Smooth muscle cell (in vitro differentiated cells): ENCODE results near the gene VRTN. TPM values are rescaled to one million over a fixed set of nuclear protein-coding genes. Genes with fewer than 3 reads are reported as not detected.
A peak's percentile ranks its signal among the peaks of the same experiment; 100 is the strongest.

Source experiments
- DNase-seq: peaks from one replicate; lab custom pipeline; 2025; ENCODE audit not compliant: unreplicated experiment; lab: John Stamatoyannopoulos, UW
- H2AFZ ChIP-seq: fragments of 200-600 bp; sonication (generic); 2 replicates; pipeline ENCODE4 v1.6.0; 2016; ENCODE audit warnings: antibody characterized with exemption, low read depth, mild to moderate bottlenecking
- H3F3A ChIP-seq: fragments of 200-600 bp; sonication (generic); 2 replicates; pipeline ENCODE4 v1.6.0; 2017; ENCODE audit warnings: antibody characterized with exemption, low read depth
- H3K27ac ChIP-seq: fragments of 200-600 bp; sonication (generic); 2 replicates; pipeline ENCODE4 v1.5.1; 2016; ENCODE audit warnings: low read depth, mild to moderate bottlenecking
- H3K27me3 ChIP-seq: fragments of 200-600 bp; sonication (generic); 2 replicates; pipeline ENCODE4 v1.6.1; 2016; ENCODE audit warnings: low read depth, mild to moderate bottlenecking
- H3K36me3 ChIP-seq: fragments of 200-600 bp; sonication (generic); 2 replicates; pipeline ENCODE4 v1.5.1; 2016; ENCODE audit warnings: low read depth
- H3K4me1 ChIP-seq: fragments of 200-600 bp; sonication (generic); 2 replicates; pipeline ENCODE4 v1.5.1; 2016; ENCODE audit warnings: low read depth
- H3K4me2 ChIP-seq: fragments of 200-600 bp; sonication (generic); 2 replicates; pipeline ENCODE4 v1.6.0; 2016; ENCODE audit warnings: mild to moderate bottlenecking
- H3K4me3 ChIP-seq: fragments of 200-600 bp; sonication (generic); 2 replicates; pipeline ENCODE4 v1.5.1; 2016; ENCODE audit warnings: mild to moderate bottlenecking
- H3K79me2 ChIP-seq: fragments of 200-600 bp; sonication (generic); 2 replicates; pipeline ENCODE4 v1.6.0; 2016; ENCODE audit warnings: low read depth, mild to moderate bottlenecking
- H3K9ac ChIP-seq: fragments of 200-600 bp; sonication (generic); 2 replicates; pipeline ENCODE4 v1.6.0; 2016; ENCODE audit warnings: low read depth
- H3K9me3 ChIP-seq: fragments of 200-600 bp; sonication (generic); replicated peaks from 2 replicates; pipeline ENCODE4 v1.5.1; 2016; ENCODE audit warnings: low read depth
- H4K20me1 ChIP-seq: fragments of 200-600 bp; sonication (generic); 2 replicates; pipeline ENCODE4 v1.6.0; 2016; ENCODE audit warnings: low read depth
- WGBS: methylation state at CpG from one replicate; pipeline ENCODE4 v1.1.7; 2016; ENCODE audit warnings: low lambda C conversion rate; 5-methylcytosine and 5-hydroxymethylcytosine counted together
- polyA plus RNA-seq: library from polyadenylated mRNA; unstranded; fragments of >200 nt; fragmentation: Nextera tagmentation; extraction: Ambion mirVana; gene quantifications from 2 replicates; pipeline ENCODE4 v1.2.1, GENCODE V29; 2016
- total RNA-seq: library from RNA; depleted of rRNA; stranded (reverse); fragments of >200 nt; gene quantifications from 2 replicates; pipeline ENCODE4 v1.2.3, GENCODE V29; 2014
- TF ChIP-seq, protein P1 (sequence below): fragments of 200-600 bp; sonication (generic); IDR thresholded peaks from 2 replicates; pipeline ENCODE4 v1.5.1; 2017; ENCODE audit warnings: borderline replicate concordance, mild to moderate bottlenecking, antibody characterized with exemption; ENCODE audit not compliant: insufficient read depth, poor library complexity, severe bottlenecking

Gene VRTN
- total and polyA plus RNA-seq, 2 experiments from 2014 or later, result not detected

GRCh38 chr14:74358176-74358829 is 10.0 kb downstream of the VRTN start:
- no peak for DNase-seq

GRCh38 chr14:74360163-74360562 is 11.9 kb downstream of the VRTN start:
- TF ChIP-seq, protein P1, sequence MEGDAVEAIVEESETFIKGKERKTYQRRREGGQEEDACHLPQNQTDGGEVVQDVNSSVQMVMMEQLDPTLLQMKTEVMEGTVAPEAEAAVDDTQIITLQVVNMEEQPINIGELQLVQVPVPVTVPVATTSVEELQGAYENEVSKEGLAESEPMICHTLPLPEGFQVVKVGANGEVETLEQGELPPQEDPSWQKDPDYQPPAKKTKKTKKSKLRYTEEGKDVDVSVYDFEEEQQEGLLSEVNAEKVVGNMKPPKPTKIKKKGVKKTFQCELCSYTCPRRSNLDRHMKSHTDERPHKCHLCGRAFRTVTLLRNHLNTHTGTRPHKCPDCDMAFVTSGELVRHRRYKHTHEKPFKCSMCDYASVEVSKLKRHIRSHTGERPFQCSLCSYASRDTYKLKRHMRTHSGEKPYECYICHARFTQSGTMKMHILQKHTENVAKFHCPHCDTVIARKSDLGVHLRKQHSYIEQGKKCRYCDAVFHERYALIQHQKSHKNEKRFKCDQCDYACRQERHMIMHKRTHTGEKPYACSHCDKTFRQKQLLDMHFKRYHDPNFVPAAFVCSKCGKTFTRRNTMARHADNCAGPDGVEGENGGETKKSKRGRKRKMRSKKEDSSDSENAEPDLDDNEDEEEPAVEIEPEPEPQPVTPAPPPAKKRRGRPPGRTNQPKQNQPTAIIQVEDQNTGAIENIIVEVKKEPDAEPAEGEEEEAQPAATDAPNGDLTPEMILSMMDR, result no peak
- Histone ChIP-seq H3K4me2 (no peak overlapping the region), H3K4me3 (no peak overlapping the region), H3K9me3 (no peaks in the 10 kb centered on the region), H3K36me3 (no peaks in the 10 kb centered on the region), H3K27me3 (peaks cover 11% of the 10 kb centered on the region), H4K20me1 (no peaks in the 10 kb centered on the region), H3K4me1 (no peaks in the 10 kb centered on the region), H3K27ac (no peak overlapping the region), H3F3A (no peaks in the 10 kb centered on the region), H2AFZ (no peak overlapping the region), H3K9ac (no peak overlapping the region), H3K79me2 (no peaks in the 10 kb centered on the region)
- no peak for DNase-seq
- WGBS, result 80% methylated on average over 3 of the region's 3 CpGs

More at GRCh38 chr14:74358176-74358829, 10.0 kb downstream of the VRTN start:
- Histone ChIP-seq H2AFZ (no peak overlapping the region), H3K27ac (no peak overlapping the region), H4K20me1 (no peaks in the 10 kb centered on the region), H3K4me1 (no peaks in the 10 kb centered on the region), H3K4me2 (no peak overlapping the region), H3K79me2 (no peaks in the 10 kb centered on the region), H3K9me3 (no peaks in the 10 kb centered on the region), H3K9ac (no peak overlapping the region), H3K4me3 (no peak overlapping the region), H3F3A (no peaks in the 10 kb centered on the region), H3K36me3 (no peaks in the 10 kb centered on the region), H3K27me3 (peaks cover 4% of the 10 kb centered on the region)
- TF ChIP-seq, protein P1, result no peak
- 92% methylated on average over 17 of the region's 17 CpGs for WGBS

GRCh38 chr14:74362361-74362915 is 14.2 kb downstream of the VRTN start:
- Histone ChIP-seq H3K4me1 (no peaks in the 10 kb centered on the region), H3K27me3 (peaks cover 14% of the 10 kb centered on the region), H3F3A (no peaks in the 10 kb centered on the region), H3K9me3 (no peaks in the 10 kb centered on the region), H3K36me3 (no peaks in the 10 kb centered on the region), H3K9ac (no peak overlapping the region), H2AFZ (no peak overlapping the region), H3K27ac (no peak overlapping the region), H3K79me2 (no peaks in the 10 kb centered on the region), H3K4me2 (peak overlapping the region; percentile 50), H3K4me3 (no peak overlapping the region), H4K20me1 (no peaks in the 10 kb centered on the region)
- 27% methylated on average over 12 of the region's 12 CpGs for WGBS
- TF ChIP-seq, protein P1, result peak; percentile 94
- peak; percentile 31 for DNase-seq
